ENCODE results near the gene ARL5B. TPM values are rescaled to one million over a fixed set of nuclear protein-coding genes. Genes with fewer than 3 reads are reported as not detected.
"Not testable (repeated sequence)": the region's sequence is repeated elsewhere in the genome, so short reads cannot be mapped to it uniquely, and the experiment has no call there.

Gene ARL5B
- total RNA-seq, 2 experiments from 2014 or later = 12.2 to 12.7 TPM

DNA sequence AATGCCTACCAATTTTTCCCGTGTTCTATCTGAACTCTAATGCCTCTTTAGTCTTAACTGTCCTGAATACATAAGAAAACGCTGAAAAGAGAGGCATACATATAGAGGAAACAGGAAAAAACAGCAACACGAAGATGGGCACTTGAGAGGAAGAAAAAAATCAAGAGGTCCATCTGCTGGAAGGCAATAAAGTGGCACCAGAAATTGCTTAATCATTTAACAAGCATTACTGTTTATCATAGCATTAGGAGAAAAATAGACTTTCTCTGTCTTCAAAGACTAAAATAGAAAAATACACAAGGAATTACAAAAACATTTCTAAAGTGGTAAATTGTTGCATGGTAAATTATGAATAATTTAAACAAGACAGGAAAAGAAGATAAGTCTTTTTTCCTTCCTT lies 42.9 kb upstream of the ARL5B start:
- TF ChIP-seq, protein P1, sequence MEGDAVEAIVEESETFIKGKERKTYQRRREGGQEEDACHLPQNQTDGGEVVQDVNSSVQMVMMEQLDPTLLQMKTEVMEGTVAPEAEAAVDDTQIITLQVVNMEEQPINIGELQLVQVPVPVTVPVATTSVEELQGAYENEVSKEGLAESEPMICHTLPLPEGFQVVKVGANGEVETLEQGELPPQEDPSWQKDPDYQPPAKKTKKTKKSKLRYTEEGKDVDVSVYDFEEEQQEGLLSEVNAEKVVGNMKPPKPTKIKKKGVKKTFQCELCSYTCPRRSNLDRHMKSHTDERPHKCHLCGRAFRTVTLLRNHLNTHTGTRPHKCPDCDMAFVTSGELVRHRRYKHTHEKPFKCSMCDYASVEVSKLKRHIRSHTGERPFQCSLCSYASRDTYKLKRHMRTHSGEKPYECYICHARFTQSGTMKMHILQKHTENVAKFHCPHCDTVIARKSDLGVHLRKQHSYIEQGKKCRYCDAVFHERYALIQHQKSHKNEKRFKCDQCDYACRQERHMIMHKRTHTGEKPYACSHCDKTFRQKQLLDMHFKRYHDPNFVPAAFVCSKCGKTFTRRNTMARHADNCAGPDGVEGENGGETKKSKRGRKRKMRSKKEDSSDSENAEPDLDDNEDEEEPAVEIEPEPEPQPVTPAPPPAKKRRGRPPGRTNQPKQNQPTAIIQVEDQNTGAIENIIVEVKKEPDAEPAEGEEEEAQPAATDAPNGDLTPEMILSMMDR (IDR thresholded peaks at IDR 0.05) = no peak
- no peaks in the 10 kb centered on the region for H3K27me3 Mint-ChIP-seq
- ChIA-PET CTCF (no interaction called here), POLR2A (no interaction called here)
- no peaks in the 10 kb centered on the region for H3K4me1 Mint-ChIP-seq (ENCODE audit: low read depth)
- H3K27ac Mint-ChIP-seq = no peak overlapping the region
- H3K9me3 Mint-ChIP-seq = no peaks in the 10 kb centered on the region
- intact Hi-C loops (cut with micrococcal nuclease) = no loop called here
- peaks cover 44% of the 10 kb centered on the region for H3K36me3 Mint-ChIP-seq (ENCODE audit: low read depth)
- DNase-seq (no peak), ATAC-seq (no peak)
- no peak overlapping the region for H3K4me3 Mint-ChIP-seq

DNA sequence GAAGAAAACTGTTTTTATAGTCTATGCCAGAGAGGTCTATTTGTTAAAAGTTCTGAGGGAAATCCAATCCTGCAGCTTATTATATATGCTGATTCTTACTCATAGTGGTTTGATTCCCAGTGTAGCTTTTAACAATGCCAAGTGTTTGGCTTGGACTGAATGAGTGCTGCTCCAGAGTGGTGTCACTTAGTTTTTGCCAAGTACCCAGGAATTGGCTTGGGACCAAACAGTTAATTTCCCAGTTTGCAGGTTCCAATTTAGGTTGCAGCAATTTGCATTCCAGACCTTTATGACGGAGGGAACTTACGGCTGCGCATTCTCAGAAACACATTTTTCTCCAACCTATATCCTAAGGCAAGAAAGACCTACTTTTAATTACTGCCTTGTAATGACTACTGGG lies 40.2 kb upstream of the ARL5B start:
- TF ChIP-seq, protein P1 (IDR thresholded peaks at IDR 0.05) = no peak
- H3K4me3 Mint-ChIP-seq = no peak overlapping the region
- H3K4me1 Mint-ChIP-seq (ENCODE audit: low read depth) = no peaks in the 10 kb centered on the region
- ChIA-PET POLR2A (no interaction called here), CTCF (no interaction called here)
- H3K36me3 Mint-ChIP-seq (ENCODE audit: low read depth) = peaks cover 48% of the 10 kb centered on the region
- H3K27me3 Mint-ChIP-seq = no peaks in the 10 kb centered on the region
- ATAC-seq = no peak
- H3K27ac Mint-ChIP-seq = no peak overlapping the region
- intact Hi-C loops (cut with micrococcal nuclease) = no loop called here
- no peak for DNase-seq
- no peaks in the 10 kb centered on the region for H3K9me3 Mint-ChIP-seq

DNA sequence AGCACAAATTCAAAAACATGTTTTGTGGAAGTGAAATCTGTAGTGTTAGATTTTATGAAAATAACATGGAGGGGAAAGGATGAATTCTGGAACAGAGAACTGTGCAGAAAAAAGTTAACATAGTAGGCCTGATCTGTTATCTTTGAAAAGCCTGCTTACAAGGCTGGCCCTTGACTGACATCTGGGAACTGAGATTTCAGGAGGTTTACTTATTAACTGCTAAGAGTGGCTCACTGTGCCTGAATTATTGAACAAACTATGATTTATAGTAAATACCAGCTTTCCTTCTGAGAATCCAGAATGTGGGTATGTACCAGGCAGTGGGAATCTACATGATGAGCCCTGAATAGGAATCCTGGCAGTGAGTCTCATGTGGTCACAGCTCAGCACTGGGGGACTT lies 38.4 kb upstream of the ARL5B start:
- DNase-seq = no peak
- ChIA-PET POLR2A (no interaction called here), CTCF (no interaction called here)
- intact Hi-C loops (cut with micrococcal nuclease) = no loop called here
- H3K36me3 Mint-ChIP-seq (ENCODE audit: low read depth) = peaks cover 40% of the 10 kb centered on the region
- no peaks in the 10 kb centered on the region for H3K27me3 Mint-ChIP-seq
- no peaks in the 10 kb centered on the region for H3K9me3 Mint-ChIP-seq
- TF ChIP-seq, protein P1 (IDR thresholded peaks at IDR 0.05) = no peak
- no peaks in the 10 kb centered on the region for H3K4me1 Mint-ChIP-seq (ENCODE audit: low read depth)
- no peak for ATAC-seq
- H3K4me3 Mint-ChIP-seq = no peak overlapping the region
- no peak overlapping the region for H3K27ac Mint-ChIP-seq

DNA sequence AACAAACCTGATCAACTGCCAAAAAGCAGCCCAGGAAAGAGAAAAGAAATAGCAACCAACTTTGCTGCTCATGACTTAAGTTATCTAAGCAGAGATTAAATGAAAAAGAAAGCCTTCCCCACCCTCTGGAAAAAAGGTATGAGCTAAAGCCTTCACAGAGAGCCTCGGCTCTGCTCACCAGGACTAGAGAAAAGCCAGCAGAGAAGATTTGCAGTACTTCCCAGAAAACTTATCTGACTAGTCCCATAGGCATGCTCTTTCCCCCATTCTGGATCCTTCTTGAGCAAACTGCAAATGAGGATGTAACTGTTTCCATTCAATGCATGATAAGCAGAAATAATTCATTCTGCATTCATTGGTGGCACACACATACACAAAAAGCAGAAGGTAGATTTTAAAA lies 35.6 kb upstream of the ARL5B start:
- DNase-seq; H3K9me3 Mint-ChIP-seq; intact Hi-C loops (cut with micrococcal nuclease); POLR2A ChIA-PET; H3K4me3 Mint-ChIP-seq; H3K27ac Mint-ChIP-seq; H3K27me3 Mint-ChIP-seq; ATAC-seq; CTCF ChIA-PET: not testable (repeated sequence)
- Mint-ChIP-seq H3K36me3 (ENCODE audit: low read depth) (peaks cover 34% of the 10 kb centered on the region), H3K4me1 (ENCODE audit: low read depth) (peaks cover 11% of the 10 kb centered on the region)

DNA sequence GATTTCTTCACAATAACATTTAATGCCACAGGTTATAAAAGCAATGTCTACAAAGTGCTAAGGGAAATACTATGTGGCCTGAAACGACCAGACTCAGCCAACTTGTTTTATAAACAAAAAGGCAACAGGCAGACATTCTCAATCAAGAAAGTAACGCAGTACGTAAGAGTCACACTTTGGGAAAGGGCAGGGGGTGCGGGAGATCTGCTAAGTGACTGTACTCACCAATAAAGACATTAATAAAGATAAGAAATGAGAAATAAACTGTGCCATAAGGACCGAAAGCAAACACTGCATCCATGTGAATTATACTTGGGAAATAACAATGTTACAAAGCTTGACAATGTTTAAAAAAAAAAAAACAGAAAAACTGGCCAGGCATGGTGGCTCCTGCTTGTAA lies 33.3 kb upstream of the ARL5B start:
- TF ChIP-seq, protein P1 (IDR thresholded peaks at IDR 0.05) = no peak
- Mint-ChIP-seq H3K9me3 (no peaks in the 10 kb centered on the region), H3K27ac (no peak overlapping the region), H3K36me3 (ENCODE audit: low read depth) (peaks cover 30% of the 10 kb centered on the region), H3K4me1 (ENCODE audit: low read depth) (peaks cover 12% of the 10 kb centered on the region), H3K4me3 (no peak overlapping the region), H3K27me3 (no peaks in the 10 kb centered on the region)
- POLR2A ChIA-PET = no interaction called here
- no peak for DNase-seq
- no peak for ATAC-seq
- intact Hi-C loops (cut with micrococcal nuclease) = no loop called here
- CTCF ChIA-PET = no interaction called here

DNA sequence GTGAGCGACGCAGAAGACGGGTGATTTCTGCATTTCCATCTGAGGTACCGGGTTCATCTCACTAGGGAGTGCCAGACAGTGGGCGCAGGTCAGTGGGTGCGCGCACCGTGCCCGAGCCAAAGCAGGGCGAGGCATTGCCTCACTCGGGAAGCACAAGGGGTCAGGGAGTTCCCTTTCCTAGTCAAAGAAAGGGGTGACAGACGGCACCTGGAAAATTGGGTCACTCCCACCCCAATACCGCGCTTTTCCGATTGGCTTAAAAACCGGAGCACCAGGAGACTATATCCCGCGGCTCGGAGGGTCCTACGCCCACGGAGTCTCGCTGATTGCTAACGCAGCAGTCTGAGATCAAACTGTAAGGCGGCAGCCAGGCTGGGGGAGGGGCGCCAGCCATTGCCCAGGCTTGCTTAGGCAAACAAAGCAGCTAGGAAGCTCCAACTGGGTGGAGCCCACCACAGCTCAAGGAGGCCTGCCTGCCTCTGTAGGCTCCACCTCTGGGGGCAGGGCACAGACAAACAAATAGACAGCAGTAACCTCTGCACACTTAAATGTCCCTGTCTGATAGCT lies 31.7 kb upstream of the ARL5B start:
- CTCF ChIA-PET; POLR2A ChIA-PET; ATAC-seq; H3K9me3 Mint-ChIP-seq; intact Hi-C loops (cut with micrococcal nuclease); H3K27me3 Mint-ChIP-seq: not testable (repeated sequence)
- peak overlapping the region; percentile 77 for H3K27ac Mint-ChIP-seq
- peak overlapping the region; percentile 71 for H3K4me3 Mint-ChIP-seq
- H3K36me3 Mint-ChIP-seq (ENCODE audit: low read depth) = peaks cover 21% of the 10 kb centered on the region
- peak; percentile 90 for DNase-seq
- peaks cover 12% of the 10 kb centered on the region for H3K4me1 Mint-ChIP-seq (ENCODE audit: low read depth)

DNA sequence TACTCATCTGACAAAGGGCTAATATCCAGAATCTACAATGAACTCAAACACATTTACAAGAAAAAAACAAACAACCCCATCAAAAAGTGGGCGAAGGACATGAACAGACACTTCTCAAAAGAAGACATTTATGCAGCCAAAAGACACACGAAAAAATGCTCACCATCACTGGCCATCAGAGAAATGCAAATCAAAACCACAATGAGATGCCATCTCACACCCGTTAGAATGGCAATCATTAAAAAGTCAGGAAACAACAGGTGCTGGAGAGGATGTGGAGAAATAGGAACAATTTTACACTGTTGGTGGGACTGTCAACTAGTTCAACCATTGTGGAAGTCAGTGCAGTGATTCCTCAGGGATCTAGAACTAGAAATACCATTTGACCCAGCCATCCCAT lies 26.7 kb upstream of the ARL5B start:
- H3K27ac Mint-ChIP-seq = not testable (repeated sequence)
- H3K36me3 Mint-ChIP-seq (ENCODE audit: low read depth) = peaks cover 35% of the 10 kb centered on the region

More for the DNA sequence above, 26.7 kb upstream of the ARL5B start:
- POLR2A ChIA-PET; ATAC-seq; DNase-seq; H3K27me3 Mint-ChIP-seq; H3K9me3 Mint-ChIP-seq; CTCF ChIA-PET; intact Hi-C loops (cut with micrococcal nuclease); H3K4me3 Mint-ChIP-seq; H3K4me1 Mint-ChIP-seq (ENCODE audit: low read depth): not testable (repeated sequence)

All from activated CD8-positive, alpha-beta T cell treated with anti-CD3 and anti-CD28 coated beads for 36 hours (primary cell).